ENCODE results near the gene SMIM43. TPM values are rescaled to one million over a fixed set of nuclear protein-coding genes. Genes with fewer than 3 reads are reported as not detected.

Gene SMIM43
- total and polyA plus RNA-seq, 7 donors: 0.03 TPM; not detected in 5

- Histone ChIP-seq H3K36me3 (ENCODE audit: insufficient read depth in 1 of 2, low read depth in 1 of 2) (no peaks in the 10 kb centered on the region), H3K27ac (no peak overlapping the region), H3K27me3 (ENCODE audit: insufficient read depth in 3 of 3, low read length in 2 of 3) (peaks cover 0 to 8% (median 5%) of the 10 kb centered on the region in 3 donors), H3K4me3 (no peak overlapping the region), H3K4me1 (no peaks in the 10 kb centered on the region), H3K9me3 (peaks cover 7% of the 10 kb centered on the region)
- no peak for TF ChIP-seq CTCF (IDR thresholded peaks at IDR 0.05)
- no peak for DNase-seq
- no peak for ATAC-seq
- intact Hi-C loops (cut with DNase I): no loop called here
- 83 to 87% (median 86%) methylated on average over 1 of the region's 1 CpG for WGBS, 3 donors
These were observed 18.2 kb upstream of the SMIM43 start for GRCh38 chr4:121783210-121783609.

- no peak overlapping the region for H3K27ac ChIP-seq
- ATAC-seq (no peak), DNase-seq (no peak)
- H3K27me3 ChIP-seq (ENCODE audit: insufficient read depth in 3 of 3, low read length in 2 of 3): peaks cover 4 to 8% (median 4%) of the 10 kb centered on the region in 3 donors
- 34 to 44% (median 35%) methylated on average over 8 of the region's 8 CpGs for WGBS, 3 donors
- intact Hi-C loops (cut with DNase I): no loop called here
- no peaks in the 10 kb centered on the region for H3K36me3 ChIP-seq (ENCODE audit: insufficient read depth in 1 of 2, low read depth in 1 of 2)
- H3K4me3 ChIP-seq: no peak overlapping the region
- H3K4me1 ChIP-seq: no peaks in the 10 kb centered on the region
- no peak for TF ChIP-seq CTCF (IDR thresholded peaks at IDR 0.05)
- H3K9me3 ChIP-seq: peaks cover 2% of the 10 kb centered on the region
These were observed 14.1 kb upstream of the SMIM43 start for GRCh38 chr4:121778991-121779628.

- no peak for DNase-seq
- Histone ChIP-seq H3K4me3 (no peak overlapping the region), H3K27ac (no peak overlapping the region), H3K36me3 (ENCODE audit: insufficient read depth in 1 of 2, low read depth in 1 of 2) (no peaks in the 10 kb centered on the region), H3K4me1 (no peaks in the 10 kb centered on the region), H3K27me3 (ENCODE audit: insufficient read depth in 3 of 3, low read length in 2 of 3) (peaks cover 4 to 8% (median 4%) of the 10 kb centered on the region in 3 donors), H3K9me3 (no peaks in the 10 kb centered on the region)
- 23 to 26% (median 25%) methylated on average over 3 of the region's 3 CpGs for WGBS, 3 donors
- intact Hi-C loops (cut with DNase I): no loop called here
- no peak for TF ChIP-seq CTCF (IDR thresholded peaks at IDR 0.05)
- ATAC-seq: no peak
These were observed 12.7 kb upstream of the SMIM43 start for GRCh38 chr4:121777625-121778024.

- intact Hi-C loops (cut with DNase I): no loop called here
- DNase-seq (no peak), ATAC-seq (no peak)
- no peak overlapping the region for H3K4me3 ChIP-seq
- peaks cover 4 to 8% (median 4%) of the 10 kb centered on the region in 3 donors for H3K27me3 ChIP-seq (ENCODE audit: insufficient read depth in 3 of 3, low read length in 2 of 3)
- H3K36me3 ChIP-seq (ENCODE audit: insufficient read depth in 1 of 2, low read depth in 1 of 2): no peaks in the 10 kb centered on the region
- no peaks in the 10 kb centered on the region for H3K9me3 ChIP-seq
- TF ChIP-seq CTCF (IDR thresholded peaks at IDR 0.05): no peak
- WGBS, 3 donors: 67 to 72% (median 68%) methylated on average over 6 of the region's 6 CpGs
- no peak overlapping the region for H3K27ac ChIP-seq
- H3K4me1 ChIP-seq: no peaks in the 10 kb centered on the region
These were observed 11.8 kb upstream of the SMIM43 start for GRCh38 chr4:121776610-121777401.
